Tibial nerve (tissue), 4 donors: ENCODE results near the gene DDN. TPM values are rescaled to one million over a fixed set of nuclear protein-coding genes. Genes with fewer than 3 reads are reported as not detected.

Experiments
- DNase-seq, 2 donors: peaks; one replicate each; pipeline ENCODE4 v3.0.0-alpha.2; 2019; ENCODE audit warnings: low spot score in 2 of 2
- H3K27ac ChIP-seq, 4 donors: fragments of 200-600 bp; sonication (generic) in 3 of 4; one replicate each; pipeline ENCODE4 v1.5.1; 2017 to 2019; ENCODE audit warnings: mild to moderate bottlenecking in 1 of 4
- H3K27me3 ChIP-seq, 2 donors: fragments of 200-600 bp; sonication (generic) in 1 of 2; one replicate each; pipeline versions ENCODE4 v1.5.1 to v1.6.0; 2017 to 2019
- H3K36me3 ChIP-seq, 3 donors: fragments of 200-600 bp; sonication (generic); one replicate each; pipeline ENCODE4 v1.5.1; 2018 to 2019
- H3K4me1 ChIP-seq, 4 donors: fragments of 200-600 bp; sonication (generic) in 3 of 4; one replicate each; pipeline ENCODE4 v1.5.1; 2017 to 2019
- H3K4me3 ChIP-seq, 4 donors: fragments of 200-600 bp; sonication (generic) in 3 of 4; one replicate each; pipeline ENCODE4 v1.5.1; 2017 to 2019; ENCODE audit warnings: mild to moderate bottlenecking in 1 of 4, moderate library complexity in 1 of 4
- H3K9me3 ChIP-seq, 4 donors: fragments of 200-600 bp; sonication (generic) in 3 of 4; one replicate each; pipeline ENCODE4 v1.5.1; 2017 to 2019
- CTCF ChIP-seq, 5 experiments: fragments of 200-600 bp in 3 of 5; fragments of 450-650 bp in 2 of 5; sonication (generic) in 3 of 5; IDR thresholded peaks; one replicate each; pipeline ENCODE4 v1.5.1; 2016 to 2019; ENCODE audit warnings: antibody characterized with exemption in 5 of 5, mild to moderate bottlenecking in 3 of 5, moderate library complexity in 2 of 5
- EP300 ChIP-seq, 2 donors: sonication (generic); formaldehyde crosslinking; IDR thresholded peaks; one replicate each; pipeline ENCODE4 v1.6.1; 2017; ENCODE audit warnings: antibody characterized with exemption in 2 of 2, mild to moderate bottlenecking in 1 of 2
- POLR2A ChIP-seq, 2 donors: fragments of 450-650 bp; IDR thresholded peaks; one replicate each; pipeline ENCODE4 v1.6.1; 2017; ENCODE audit warnings: antibody characterized with exemption in 2 of 2, mild to moderate bottlenecking in 2 of 2, moderate library complexity in 2 of 2
- WGBS, 2 donors: methylation state at CpG; one replicate each; pipeline ENCODE4 v1.1.5; 2018; 5-methylcytosine and 5-hydroxymethylcytosine counted together
- total RNA-seq, 4 donors: library from RNA; depleted of rRNA; stranded (reverse); fragments of >200 nt; gene quantifications; one replicate each; pipeline ENCODE4 v1.1.0, GENCODE V29; 2016

DDN gene
- total RNA-seq, 4 donors from 2014 or later, result not detected

DNA sequence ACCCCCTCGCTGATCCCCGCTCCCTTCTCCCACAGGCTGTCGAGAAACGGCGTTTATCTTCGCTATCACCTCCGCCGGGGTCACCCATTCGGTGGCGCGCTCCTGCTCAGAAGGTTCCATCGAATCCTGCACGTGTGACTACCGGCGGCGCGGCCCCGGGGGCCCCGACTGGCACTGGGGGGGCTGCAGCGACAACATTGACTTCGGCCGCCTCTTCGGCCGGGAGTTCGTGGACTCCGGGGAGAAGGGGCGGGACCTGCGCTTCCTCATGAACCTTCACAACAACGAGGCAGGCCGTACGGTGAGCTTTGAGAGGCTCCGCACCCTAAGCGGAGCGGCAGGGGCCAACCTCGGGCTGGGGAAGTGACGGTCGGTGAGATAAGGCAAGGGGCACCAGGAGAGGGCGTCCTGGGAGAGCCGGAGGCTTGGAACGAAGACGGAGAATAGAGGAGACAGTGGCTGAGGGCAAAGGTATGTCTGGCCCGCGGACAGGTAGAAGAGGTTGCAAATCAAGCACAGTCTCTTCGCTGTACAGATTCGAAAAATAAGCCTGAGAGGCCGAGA, 18.7 kb downstream of the DDN start:
- peak overlapping the region in 3 of 4 donors; percentile 16 to 40 (median 35) for H3K4me3 ChIP-seq
- H3K27me3 ChIP-seq, result peaks cover 2 to 100% of the 10 kb centered on the region in 2 donors
- no peak for DNase-seq
- no peaks in the 10 kb centered on the region for H3K9me3 ChIP-seq
- TF ChIP-seq POLR2A (IDR thresholded peaks at IDR 0.05) (no peak), CTCF (IDR thresholded peaks at IDR 0.05) (no peak), EP300 (IDR thresholded peaks at IDR 0.05) (no peak)
- H3K27ac ChIP-seq, result peak overlapping the region in 1 of 4 donors; percentile 8
- WGBS, 2 donors, result 3% methylated on average over 24 to 27 of the region's 46 CpGs
- H3K4me1 ChIP-seq, result peaks cover 0 to 41% (median 35%) of the 10 kb centered on the region in 4 donors
- no peaks in the 10 kb centered on the region for H3K36me3 ChIP-seq

- Histone ChIP-seq H3K4me1 (peaks cover 0 to 41% (median 35%) of the 10 kb centered on the region in 4 donors), H3K27me3 (peaks cover 2 to 99% of the 10 kb centered on the region in 2 donors), H3K36me3 (no peaks in the 10 kb centered on the region), H3K9me3 (no peaks in the 10 kb centered on the region), H3K4me3 (peak overlapping the region in 3 of 4 donors; percentile 16 to 40 (median 35)), H3K27ac (peak overlapping the region in 1 of 4 donors; percentile 8)
- TF ChIP-seq CTCF (IDR thresholded peaks at IDR 0.05) (no peak), EP300 (IDR thresholded peaks at IDR 0.05) (no peak)
- WGBS, 2 donors, result 2% methylated on average over 28 to 49 of the region's 55 CpGs
- DNase-seq, result no peak
These were observed 19.4 kb downstream of the DDN start for GRCh38 chr12:48979602-48980388.

DNA sequence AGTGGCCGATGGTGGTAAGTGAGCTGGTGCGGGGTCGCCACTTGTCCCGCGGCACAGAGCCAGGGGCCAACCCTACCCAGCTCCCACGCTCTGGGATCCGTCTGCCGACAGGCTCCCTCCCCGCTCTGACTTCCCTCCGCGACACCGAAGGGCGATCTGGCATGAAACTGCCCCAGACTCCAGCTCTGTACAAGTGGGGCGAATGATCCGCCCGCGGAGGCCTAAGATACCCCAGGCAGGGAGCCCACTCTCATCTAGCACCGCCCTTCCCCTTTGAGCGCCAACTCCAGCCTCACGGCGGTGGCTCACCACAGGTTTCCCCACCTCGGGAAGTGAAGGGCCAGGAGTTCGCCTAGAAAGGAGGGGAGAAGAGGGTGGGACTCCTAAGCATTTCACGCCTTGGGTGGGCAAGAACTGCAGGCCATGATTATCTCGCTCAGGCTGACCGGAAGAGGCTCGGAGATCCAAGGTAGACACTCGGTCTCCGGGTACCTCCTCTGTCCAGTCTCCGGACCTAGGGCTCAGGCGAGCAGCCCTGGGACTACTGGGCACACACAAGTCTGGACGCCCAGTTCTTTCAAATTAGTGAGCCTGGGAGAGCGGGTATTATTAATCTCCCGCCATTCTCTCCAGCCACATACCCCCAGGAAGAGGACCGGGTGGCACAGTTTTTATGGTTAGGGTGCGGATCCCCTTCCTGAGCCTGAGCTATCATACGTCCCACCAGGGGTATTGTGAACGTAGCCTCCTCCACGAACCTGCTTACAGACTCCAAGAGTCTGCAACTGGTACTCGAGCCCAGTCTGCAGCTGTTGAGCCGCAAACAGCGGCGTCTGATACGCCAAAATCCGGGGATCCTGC, 20.2 kb downstream of the DDN start:
- H3K4me3 ChIP-seq, result peak overlapping the region; percentile 4 to 40 (median 26)
- H3K4me1 ChIP-seq, result peaks cover 0 to 45% (median 35%) of the 10 kb centered on the region in 4 donors
- H3K9me3 ChIP-seq, result no peaks in the 10 kb centered on the region
- peaks cover 2 to 97% of the 10 kb centered on the region in 2 donors for H3K27me3 ChIP-seq
- WGBS, 2 donors, result 5 to 9% methylated on average over 36 to 40 of the region's 45 CpGs
- H3K36me3 ChIP-seq, result no peaks in the 10 kb centered on the region
- DNase-seq, result no peak
- no peak overlapping the region for H3K27ac ChIP-seq
- no peak for TF ChIP-seq EP300 (IDR thresholded peaks at IDR 0.05)
- no peak for TF ChIP-seq POLR2A (IDR thresholded peaks at IDR 0.05)
- no peak for TF ChIP-seq CTCF (IDR thresholded peaks at IDR 0.05)

- Histone ChIP-seq H3K9me3 (no peaks in the 10 kb centered on the region), H3K4me1 (peaks cover 0 to 52% (median 37%) of the 10 kb centered on the region in 4 donors), H3K27ac (no peak within 1 kb of the TSS), H3K27me3 (peaks cover 2 to 97% of the 10 kb centered on the region in 2 donors), H3K4me3 (peak within 1 kb of the TSS; percentile 4 to 40 (median 20)), H3K36me3 (no peaks in the 10 kb centered on the region)
- DNase-seq, result no peak
- TF ChIP-seq CTCF (IDR thresholded peaks at IDR 0.05), result peak in 4 of 5 experiments; percentile 3 to 47 (median 17)
- no peak for TF ChIP-seq POLR2A (IDR thresholded peaks at IDR 0.05)
- TF ChIP-seq EP300 (IDR thresholded peaks at IDR 0.05), result no peak
- 2 to 3% methylated on average over 8 to 44 of the region's 45 CpGs for WGBS, 2 donors
These were observed 20.9 kb downstream of the DDN start, which contains the start of gene WNT1 for GRCh38 chr12:48978291-48978740. Gene WNT1, plus strand, starts transcription at chr12:48978322. Its CDS starts 329 bp downstream, at chr12:48978651.
